Activated CD8-positive, alpha-beta memory T cell treated with anti-CD3 and anti-CD28 coated beads for 36 hours (primary cell): ENCODE data around the gene MEI1. TPM values are rescaled to one million over a fixed set of nuclear protein-coding genes. Genes with fewer than 3 reads are reported as not detected.

Experiments
- CTCF ChIA-PET: fragments of 350-600 bp; sonication (Branson Sonifier 250); formaldehyde crosslinking; loops from one replicate; lab custom pipeline; 2021; ENCODE audit warnings: antibody characterized with exemption; lab: Charles Lee
- POLR2A ChIA-PET: fragments of 350-600 bp; sonication (Branson Sonifier 250); formaldehyde crosslinking; loops from one replicate; lab custom pipeline; 2021; ENCODE audit warnings: antibody characterized with exemption; lab: Charles Lee
- total RNA-seq, 2 experiments: library from RNA; stranded (reverse); gene quantifications; one replicate each; pipeline ENCODE4 v1.2.3, GENCODE V29; 2021

MEI1 gene
- total RNA-seq, 2 experiments from 2014 or later, result 24.0 to 31.1 TPM

DNA sequence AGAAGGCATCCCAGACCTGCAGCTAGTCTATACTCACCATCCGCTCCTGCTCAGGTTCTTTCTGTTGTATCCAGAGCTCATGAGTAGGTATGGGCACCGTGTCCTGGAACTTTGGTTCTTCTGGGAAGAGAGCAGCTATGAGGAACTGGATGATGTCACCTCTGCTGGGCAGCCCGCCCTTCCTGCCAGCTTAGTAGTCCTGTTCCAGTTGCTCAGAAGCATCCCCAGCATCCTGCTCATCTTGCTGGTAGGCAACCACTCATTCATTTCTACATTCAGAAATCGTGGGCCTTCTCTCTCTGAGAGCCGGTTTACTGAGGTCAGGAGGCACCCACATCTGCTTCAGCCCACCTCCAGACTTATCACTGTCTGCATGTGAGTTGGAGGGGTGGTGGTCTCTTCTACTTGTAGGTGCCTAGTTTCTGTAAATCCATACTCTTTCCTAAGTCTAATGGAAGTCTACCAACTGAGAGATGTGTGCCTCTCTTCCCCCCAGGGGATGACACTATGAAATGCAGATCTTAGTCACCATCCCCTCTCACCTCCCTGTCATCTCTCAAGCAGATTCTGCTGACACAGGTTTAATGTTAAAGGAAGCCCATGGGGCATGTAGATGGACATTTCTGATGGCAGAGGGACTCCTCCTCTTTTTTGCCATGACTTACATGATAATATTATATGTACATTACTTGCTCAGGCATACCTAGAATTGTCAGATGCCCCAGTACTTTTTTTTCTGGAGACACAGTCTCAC lies 71.6 kb downstream of the MEI1 start:
- CTCF ChIA-PET, result interaction anchor here (0.6 kb wide), 1 partner anchor 88 kb away, joined by 3 read pairs; no protein-coding TSS in a partner anchor
- POLR2A ChIA-PET, result no interaction called here

DNA sequence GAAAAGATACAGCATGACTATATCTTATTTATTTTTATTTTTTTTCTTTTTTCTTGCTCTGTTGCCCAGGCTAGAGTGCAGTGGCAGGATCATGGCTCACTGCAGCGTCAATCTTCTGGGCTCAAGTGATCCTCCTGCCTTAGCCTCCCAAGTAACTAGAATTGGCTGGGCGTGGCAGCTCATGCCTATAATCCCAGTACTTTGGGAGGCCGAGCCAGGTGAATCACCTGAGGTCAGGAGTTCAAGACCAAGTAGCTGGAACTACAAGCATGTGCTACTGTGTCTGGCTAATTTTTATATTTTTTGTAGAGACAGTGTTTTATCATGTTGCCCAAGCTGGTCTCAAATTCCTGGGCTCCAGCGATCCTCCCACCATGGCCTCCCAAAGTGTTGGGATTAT lies 72.9 kb downstream of the MEI1 start:
- ChIA-PET CTCF (no interaction called here), POLR2A (no interaction called here)

DNA sequence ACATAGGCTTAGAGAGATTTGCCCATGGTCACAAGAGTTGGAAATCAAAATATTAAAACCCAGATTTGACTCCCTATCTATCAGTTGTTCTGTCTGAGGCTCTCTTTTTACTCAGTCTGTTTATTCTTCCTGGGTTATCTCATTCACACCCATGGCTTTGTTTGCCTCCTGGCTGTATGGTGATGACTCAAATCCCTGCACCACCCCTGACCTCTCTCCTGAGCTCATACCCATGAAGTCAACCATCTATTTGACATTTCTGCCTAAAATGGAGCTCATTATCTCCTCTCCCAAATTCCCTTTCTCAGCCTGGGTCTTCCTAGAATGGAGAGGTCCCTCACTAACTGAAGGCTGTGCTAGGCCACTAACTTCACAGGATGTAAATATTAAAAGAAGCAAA lies 73.3 kb downstream of the MEI1 start:
- ChIA-PET CTCF (interaction anchor here (0.6 kb wide), 1 partner anchor 106 kb away, joined by 3 read pairs; no protein-coding TSS in a partner anchor), POLR2A (no interaction called here)

DNA sequence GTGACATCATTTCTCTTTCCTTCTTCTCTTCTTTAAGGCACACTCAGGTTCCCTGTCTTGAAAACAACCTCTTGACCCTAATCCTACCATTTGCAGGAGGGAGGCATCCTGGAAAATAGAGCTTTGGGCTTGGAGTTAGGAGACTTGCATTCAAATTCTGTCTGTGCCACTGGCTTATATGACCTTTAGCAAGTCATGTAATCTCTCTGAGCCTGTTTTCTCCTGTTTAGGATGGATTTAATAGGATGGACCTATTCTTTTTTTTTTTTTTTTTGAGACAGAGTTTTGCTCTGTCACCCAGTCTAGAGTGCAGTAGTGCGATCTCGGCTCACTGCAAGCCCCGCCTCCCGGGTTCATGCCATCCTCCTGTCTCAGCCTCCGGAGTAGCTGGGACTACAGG lies 76.0 kb downstream of the MEI1 start:
- ChIA-PET CTCF (no interaction called here), POLR2A (interaction anchor here (0.5 kb wide), 1 partner anchor 24 kb away, joined by 3 read pairs; no protein-coding TSS in a partner anchor)

DNA sequence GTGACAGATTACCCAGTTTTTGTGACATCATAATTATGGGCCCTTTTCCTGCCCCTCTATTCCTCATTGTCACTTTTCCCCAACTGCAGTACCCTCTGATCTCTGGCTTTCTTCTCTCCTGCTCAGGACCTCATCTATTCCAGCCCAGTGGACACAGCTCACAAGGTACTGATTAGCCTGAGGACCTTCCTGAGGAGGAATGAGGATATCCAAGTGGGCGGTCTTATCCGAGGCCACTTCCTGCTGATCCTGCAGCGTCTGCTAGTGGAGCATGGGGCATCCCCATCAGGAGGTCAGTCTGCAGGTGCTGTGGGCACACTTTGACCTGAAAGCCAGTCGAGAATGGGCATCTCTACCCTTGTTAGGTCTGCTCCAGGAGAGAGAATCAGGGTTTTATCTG lies 76.7 kb downstream of the MEI1 start:
- CTCF ChIA-PET, result no interaction called here

DNA sequence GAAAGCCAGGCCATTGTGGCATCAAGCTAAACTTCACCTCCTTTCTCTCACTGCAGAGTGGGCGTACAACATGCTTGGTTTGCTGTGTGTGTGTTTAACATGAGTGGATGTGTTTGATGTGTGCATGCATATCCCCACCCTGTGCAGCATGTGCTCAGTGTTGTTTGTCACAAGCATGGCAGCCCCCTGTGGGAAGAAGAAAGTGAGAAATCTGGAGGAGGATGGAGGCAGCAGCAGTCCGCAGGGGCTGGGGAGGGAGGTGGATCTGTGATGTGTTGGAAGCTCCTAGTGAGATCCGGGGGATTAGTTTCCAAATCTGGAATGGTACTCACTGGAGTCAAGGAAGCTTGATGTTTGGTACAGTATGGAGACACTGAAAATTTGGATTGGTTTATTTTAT lies 77.1 kb downstream of the MEI1 start:
- ChIA-PET POLR2A (no interaction called here), CTCF (no interaction called here)

More for the DNA sequence above, 76.7 kb downstream of the MEI1 start:
- POLR2A ChIA-PET, result no interaction called here

DNA sequence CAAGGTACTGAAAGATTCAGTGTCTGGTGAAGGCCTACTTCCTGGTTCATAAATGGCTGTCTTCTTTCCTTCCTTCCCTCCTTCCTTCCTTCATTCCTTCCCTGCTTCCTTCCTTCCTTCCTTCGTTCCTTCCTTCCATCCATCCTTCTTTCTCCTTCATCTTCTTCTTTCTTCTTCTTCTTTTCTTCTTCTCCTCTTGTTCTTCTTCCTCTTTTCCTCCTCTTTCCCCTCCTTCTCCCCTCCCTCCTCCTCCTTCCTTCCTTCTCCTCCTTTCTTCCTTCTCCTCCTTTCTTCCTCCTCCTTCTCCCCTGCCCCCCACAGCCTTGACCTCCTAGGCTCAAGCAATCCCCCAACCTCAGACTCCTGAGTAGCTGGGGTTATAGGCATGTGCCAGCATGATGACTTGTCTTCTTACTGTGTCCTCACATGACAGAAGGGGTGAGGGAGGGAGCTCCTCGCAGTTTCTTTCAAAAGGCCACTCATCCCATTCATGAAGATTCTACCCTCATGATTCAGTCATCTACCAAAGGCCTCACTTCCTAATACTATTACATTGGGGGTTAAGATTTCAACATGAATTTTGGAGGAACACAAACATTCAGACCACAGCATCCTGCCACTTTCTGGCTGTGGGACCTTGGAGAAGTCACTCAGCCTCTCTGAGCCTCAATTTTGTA lies 78.6 kb downstream of the MEI1 start:
- CTCF ChIA-PET, result interaction anchor here (0.6 kb wide), 1 partner anchor 166 kb away, joined by 4 read pairs; no protein-coding TSS in a partner anchor
- POLR2A ChIA-PET, result no interaction called here

DNA sequence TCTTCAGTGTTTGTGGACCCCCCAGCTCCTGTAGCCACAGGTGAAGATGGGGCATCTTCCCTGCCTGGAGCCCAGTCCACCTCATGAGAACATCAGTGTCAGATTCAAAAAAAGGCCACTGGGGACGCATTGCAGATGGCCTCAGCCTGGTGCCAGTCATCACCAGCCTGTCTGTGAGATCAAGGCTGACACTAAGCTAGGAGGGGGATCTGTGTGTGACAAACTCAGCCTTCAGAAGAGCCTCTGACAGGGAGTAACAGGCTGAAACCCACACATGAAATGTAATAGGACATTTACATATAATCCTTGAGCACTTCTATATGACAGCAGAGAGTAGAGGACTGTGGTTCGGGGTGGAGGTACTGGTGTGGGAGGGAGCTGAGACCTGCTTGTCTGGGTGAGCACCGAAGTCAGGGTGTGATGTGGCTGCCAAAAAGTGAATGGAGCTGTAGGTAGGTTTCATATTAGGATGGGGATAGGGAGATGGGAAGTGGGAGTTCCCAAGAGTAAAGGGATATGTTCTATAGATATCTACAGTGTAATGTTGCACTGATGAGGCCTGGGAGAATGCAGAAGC lies 80.7 kb downstream of the MEI1 start:
- POLR2A ChIA-PET, result interaction anchor here (0.5 to 4.0 kb wide), 5 partner anchors 20 to 190 kb away, joined by 3 to 69 read pairs (median 3); partner anchors contain the start of genes CCDC134, DESI1, SREBF2 and XRCC6

DNA sequence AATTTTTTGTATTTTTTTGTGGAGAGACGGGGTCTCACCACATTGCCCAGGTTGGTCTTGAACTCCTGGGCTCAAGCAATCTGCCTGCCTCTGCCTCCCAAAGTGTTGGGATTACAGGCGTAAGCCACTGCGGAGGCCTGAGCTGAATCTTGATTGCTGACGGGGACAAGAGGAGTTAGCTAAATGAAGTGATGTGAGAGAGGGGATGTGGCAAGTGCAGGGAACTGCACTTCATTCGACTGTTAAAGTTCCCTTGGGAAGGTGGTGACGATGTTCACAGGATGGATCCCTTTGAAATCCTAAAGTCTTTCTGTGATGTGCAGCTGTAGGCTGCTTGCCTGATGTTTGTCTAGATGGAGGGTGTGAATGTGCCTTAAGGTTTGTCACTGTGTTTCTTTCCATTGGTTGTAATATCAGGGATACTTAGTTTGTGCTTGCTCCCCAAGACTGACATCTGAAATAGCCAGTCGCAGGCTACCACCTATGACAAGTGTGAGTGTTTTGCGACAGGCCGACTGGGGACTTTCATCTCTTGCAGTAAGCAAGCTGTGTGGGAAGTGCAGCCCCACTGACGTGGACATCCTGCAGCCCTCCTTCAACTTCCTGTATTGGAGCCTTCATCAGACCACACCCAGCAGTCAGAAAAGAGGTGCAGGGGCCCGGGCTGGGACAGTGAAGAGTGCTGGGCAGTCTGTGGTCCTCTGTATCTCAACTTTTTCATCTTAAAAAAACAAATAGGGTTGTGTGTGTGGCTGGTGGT lies 81.6 kb downstream of the MEI1 start:
- CTCF ChIA-PET, result interaction anchor here (0.6 to 4.5 kb wide), 7 partner anchors 11 to 92 kb away, joined by 3 to 32 read pairs (median 4); partner anchors contain the start of genes CCDC134 and SNU13
- POLR2A ChIA-PET, result interaction anchor here (0.5 to 4.0 kb wide), 11 partner anchors 17 to 191 kb away, joined by 3 to 69 read pairs (median 3); partner anchors contain the start of genes CCDC134, DESI1, SREBF2 and XRCC6

More for the DNA sequence above, 80.7 kb downstream of the MEI1 start:
- CTCF ChIA-PET, result interaction anchor here (0.6 to 4.5 kb wide), 6 partner anchors 10 to 91 kb away, joined by 3 to 32 read pairs (median 5); partner anchors contain the start of genes CCDC134 and SNU13

DNA sequence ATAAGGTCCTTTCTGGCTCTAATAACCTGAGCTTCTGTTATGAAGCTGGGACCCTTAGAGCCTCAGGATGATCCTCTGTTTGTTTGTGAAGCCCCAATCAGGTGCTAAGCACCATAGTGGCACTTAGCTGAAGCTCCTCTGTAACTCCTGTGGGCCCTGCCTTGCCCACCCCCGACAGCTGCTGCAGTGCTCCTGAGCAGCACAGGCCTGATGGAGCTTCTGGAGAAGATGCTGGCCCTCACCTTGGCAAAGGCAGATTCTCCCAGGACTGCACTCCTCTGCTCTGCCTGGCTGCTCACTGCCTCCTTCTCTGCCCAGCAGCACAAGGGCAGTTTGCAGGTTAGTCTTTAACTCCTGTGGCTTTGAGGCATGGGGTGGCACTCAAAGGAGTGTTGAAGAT lies 82.2 kb downstream of the MEI1 start:
- POLR2A ChIA-PET, result interaction anchor here (0.5 to 4.0 kb wide), 9 partner anchors 16 to 162 kb away, joined by 3 to 69 read pairs (median 3); partner anchors contain the start of gene CCDC134
- CTCF ChIA-PET, result interaction anchor here (0.7 to 4.5 kb wide), 3 partner anchors 15 to 84 kb away, joined by 3 to 32 read pairs (median 9); partner anchors contain the start of gene CCDC134

DNA sequence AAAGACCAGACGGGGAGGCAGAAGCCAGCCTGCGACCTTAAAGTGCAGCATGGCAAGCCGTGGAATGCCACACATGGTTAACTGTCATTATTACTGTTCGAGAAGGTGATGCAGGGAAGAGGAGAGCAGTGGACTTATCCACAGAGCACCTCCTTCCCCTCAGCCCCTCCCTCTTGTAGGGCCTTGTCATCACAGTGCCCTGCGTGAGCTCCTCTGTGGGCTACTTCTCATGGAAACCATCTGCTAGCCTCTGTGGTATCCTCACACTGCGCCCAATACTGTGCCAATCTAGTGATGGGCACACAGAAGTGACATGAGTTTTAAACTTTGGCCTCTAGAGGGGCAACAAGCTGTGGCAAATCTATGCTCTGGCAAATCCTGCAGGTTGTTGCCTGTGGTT lies 83.0 kb downstream of the MEI1 start:
- POLR2A ChIA-PET, result interaction anchor here (1.1 to 4.0 kb wide), 3 partner anchors 15 to 50 kb away, joined by 4 to 69 read pairs (median 5); partner anchors contain the start of gene CCDC134
- CTCF ChIA-PET, result interaction anchor here (0.8 to 4.5 kb wide), 3 partner anchors 17 to 115 kb away, joined by 3 to 32 read pairs (median 6); partner anchors contain the start of gene CCDC134

DNA sequence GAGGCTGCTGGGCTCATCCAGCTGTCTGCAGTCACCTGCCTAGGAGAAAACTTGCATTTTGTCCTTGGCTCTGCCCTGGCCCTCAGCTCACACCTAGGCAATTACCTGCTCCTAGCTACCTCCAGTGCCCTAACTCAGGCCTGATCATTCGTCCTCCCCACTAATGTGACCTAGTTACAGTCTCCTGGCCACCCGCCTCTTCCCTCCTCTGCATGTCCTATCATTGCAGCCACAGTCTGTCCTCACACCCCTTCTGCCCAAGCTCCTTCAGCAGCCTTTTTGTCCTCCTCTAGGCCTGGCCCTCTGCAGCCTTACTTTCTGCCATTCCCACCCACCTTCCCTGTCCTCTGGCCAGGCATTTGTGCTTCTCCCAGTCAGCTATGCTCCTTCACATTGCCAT lies 83.4 kb downstream of the MEI1 start:
- CTCF ChIA-PET, result interaction anchor here (0.6 to 4.5 kb wide), 4 partner anchors 17 to 116 kb away, joined by 3 to 32 read pairs (median 5); partner anchors contain the start of gene CCDC134
- POLR2A ChIA-PET, result interaction anchor here (1.1 to 4.0 kb wide), 3 partner anchors 14 to 49 kb away, joined by 4 to 69 read pairs (median 5); partner anchors contain the start of gene CCDC134

DNA sequence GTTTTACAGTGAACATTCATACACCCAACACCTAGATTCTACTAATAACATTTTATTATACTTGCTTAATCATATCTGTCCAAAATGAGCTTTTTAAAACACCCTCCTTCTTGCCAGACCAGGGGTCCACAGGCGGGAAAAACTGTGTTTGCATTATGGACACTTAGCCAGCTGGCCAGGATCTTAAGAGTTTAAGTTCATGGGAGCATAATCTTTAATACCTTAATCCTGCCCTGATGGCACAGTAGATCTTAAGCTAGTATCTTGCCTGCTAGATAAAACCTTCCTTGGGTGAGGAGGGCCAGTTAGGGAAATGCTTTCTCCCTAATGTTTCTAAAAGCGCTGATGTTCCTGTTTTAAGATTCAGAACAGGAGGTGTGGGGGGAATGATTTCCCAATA lies 88.0 kb downstream of the MEI1 start:
- ChIA-PET POLR2A (no interaction called here), CTCF (no interaction called here)

DNA sequence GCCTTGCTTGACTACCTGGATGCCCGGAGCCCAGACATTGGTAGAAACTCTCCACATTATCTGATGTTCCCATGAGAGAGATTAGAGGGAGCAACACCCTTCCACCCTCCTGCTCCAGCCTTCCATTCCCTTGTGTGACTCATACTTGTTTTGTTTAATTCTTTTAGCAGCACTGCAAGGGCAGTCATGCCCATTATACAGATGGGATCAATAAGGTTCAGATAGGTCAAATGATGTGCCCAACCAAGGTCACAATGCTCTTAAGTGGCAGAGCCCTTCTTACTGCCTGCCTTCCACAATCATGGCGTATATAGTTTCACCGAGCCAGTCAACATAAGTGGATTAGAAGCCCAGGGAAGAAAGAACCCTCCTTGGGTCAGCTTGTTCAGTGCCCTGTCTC lies 94.6 kb downstream of the MEI1 start:
- CTCF ChIA-PET, result no interaction called here
- POLR2A ChIA-PET, result no interaction called here

DNA sequence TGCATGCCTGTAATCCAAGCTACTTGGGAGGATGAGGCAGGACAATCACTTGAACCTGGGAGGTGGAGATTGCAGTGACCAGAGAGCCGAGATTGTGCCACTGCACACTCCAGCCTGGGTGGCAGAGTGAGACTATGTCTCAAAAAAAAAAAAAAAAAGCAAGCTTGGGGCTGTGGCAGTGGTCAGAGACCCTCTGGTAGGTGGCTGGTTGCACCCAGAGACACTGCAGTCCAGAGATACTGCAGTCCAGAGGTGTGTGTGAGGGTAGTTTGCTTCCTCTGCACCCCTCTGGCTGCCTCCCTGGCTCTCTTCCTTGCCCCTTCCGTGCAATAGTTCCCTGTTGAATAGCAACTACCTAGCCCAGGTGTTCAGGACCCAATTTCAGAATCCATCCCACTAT lies 99.4 kb downstream of the MEI1 start:
- POLR2A ChIA-PET, result interaction anchor here (1.9 to 3.3 kb wide), 5 partner anchors 17 to 142 kb away, joined by 4 to 69 read pairs (median 17); partner anchors contain the start of genes MEI1 and SREBF2
- CTCF ChIA-PET, result interaction anchor here (0.8 to 3.6 kb wide), 7 partner anchors 18 to 142 kb away, joined by 3 to 32 read pairs (median 9); partner anchors contain the start of gene TNFRSF13C

DNA sequence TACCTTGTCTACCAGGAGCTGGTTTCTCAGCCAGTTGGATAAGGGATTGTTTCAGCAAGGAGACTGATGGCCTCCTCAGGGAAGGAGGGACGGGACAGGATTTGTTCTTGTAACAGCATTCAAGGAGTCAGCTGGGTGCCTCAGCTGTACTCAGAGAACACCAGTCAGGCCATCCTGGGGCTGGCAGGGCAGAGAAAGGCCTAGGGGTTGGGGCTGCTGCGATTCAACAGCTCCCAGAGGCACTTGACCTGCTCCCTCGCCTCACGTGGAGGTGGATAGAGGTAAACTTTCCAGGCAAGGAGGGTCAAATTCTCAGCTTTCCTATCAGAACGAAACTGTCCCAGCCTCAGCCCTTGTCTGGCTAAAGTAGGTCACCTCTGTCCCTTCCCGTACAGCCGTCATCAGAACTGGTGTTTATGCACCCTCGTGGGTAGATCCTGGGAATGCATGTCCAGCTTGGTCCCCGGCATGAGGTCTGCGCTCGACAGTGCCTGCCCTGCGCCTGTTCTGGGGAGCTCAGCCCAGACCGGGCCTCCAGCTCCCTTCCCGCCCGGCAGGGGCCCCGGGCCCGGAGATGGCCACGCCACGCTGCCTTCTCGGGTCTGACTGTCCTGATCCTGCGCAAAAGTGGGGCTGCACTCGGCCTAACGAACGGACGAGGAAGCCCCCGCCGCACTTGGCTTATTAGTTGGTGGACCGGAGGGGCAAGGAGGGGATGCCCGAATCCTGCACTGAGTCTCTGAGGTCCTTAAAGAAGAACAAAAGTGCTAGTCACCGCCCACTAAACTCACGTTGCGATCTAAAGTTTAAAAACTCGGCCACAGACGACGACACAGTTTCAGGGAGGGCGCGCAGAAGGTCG lies 100.4 kb downstream of the MEI1 start:
- ChIA-PET POLR2A (interaction anchor here (0.5 to 3.3 kb wide), 18 partner anchors 8 to 199 kb away, joined by 3 to 69 read pairs (median 4); partner anchors contain the start of genes CENPM, MEI1, SREBF2 and TNFRSF13C), CTCF (interaction anchor here (0.6 to 3.6 kb wide), 14 partner anchors 19 to 141 kb away, joined by 3 to 32 read pairs (median 4); partner anchors contain the start of genes SREBF2 and TNFRSF13C)
